Calu3 (cell line): ENCODE data around the gene CD68. TPM values are rescaled to one million over a fixed set of nuclear protein-coding genes. Genes with fewer than 3 reads are reported as not detected.

Source experiments
- BruUV-seq: library from RNA; stranded (reverse); fragments of 400-500 nt; replicated peaks from 2 replicates; lab custom pipeline; 2021; lab: Mats Ljungman, UMichigan
- CTCF ChIA-PET: fragments of 300-600 bp; sonication (Branson Sonifier 250); formaldehyde crosslinking; loops from one replicate; lab custom pipeline; 2022; ENCODE audit warnings: antibody characterized with exemption; lab: Charles Lee
- DNase-seq: peaks from one replicate; pipeline ENCODE4 v3.0.0; 2022
- H3K27ac Mint-ChIP-seq: one replicate; pipeline ENCODE4 v1.8.0; 2022; ENCODE audit warnings: mixed read lengths; ENCODE audit not compliant: unreplicated experiment
- H3K27me3 Mint-ChIP-seq: one replicate; pipeline ENCODE4 v1.8.0; 2022; ENCODE audit warnings: mixed read lengths; ENCODE audit not compliant: unreplicated experiment
- H3K36me3 Mint-ChIP-seq: one replicate; pipeline ENCODE4 v1.8.0; 2022; ENCODE audit warnings: mild to moderate bottlenecking, moderate library complexity, mixed read lengths; ENCODE audit not compliant: insufficient read depth, unreplicated experiment
- H3K4me1 Mint-ChIP-seq: one replicate; pipeline ENCODE4 v1.8.0; 2022; ENCODE audit warnings: mild to moderate bottlenecking, low read depth, mixed read lengths; ENCODE audit not compliant: unreplicated experiment
- H3K4me3 Mint-ChIP-seq: one replicate; pipeline ENCODE4 v1.8.0; 2022; ENCODE audit warnings: mild to moderate bottlenecking, low read depth, moderate library complexity, mixed read lengths; ENCODE audit not compliant: unreplicated experiment
- H3K9me3 Mint-ChIP-seq: one replicate; pipeline ENCODE4 v1.8.0; 2022; ENCODE audit warnings: low read depth, mixed read lengths; ENCODE audit not compliant: unreplicated experiment
- CTCF ChIP-seq: fragments of 200-600 bp; IDR thresholded peaks from one replicate; pipeline ENCODE4 v1.8.0; 2022; ENCODE audit warnings: antibody characterized with exemption; ENCODE audit not compliant: unreplicated experiment
- intact Hi-C: fragments of 100-400 bp; cut with micrococcal nuclease; formaldehyde crosslinking; loops from one replicate; pipeline ENCODE4 v1.10.0; 2022; ENCODE audit not compliant: unreplicated experiment
- total RNA-seq: library from RNA; stranded (reverse); gene quantifications from 2 replicates; pipeline ENCODE4 v1.2.3, GENCODE V29; 2022

Gene CD68
- total RNA-seq, 1 experiment from 2014 or later = 28.6 TPM

GRCh38 chr17:7538891-7539545, 40.4 kb upstream of the CD68 start:
- Mint-ChIP-seq H3K9me3 (peaks cover 3% of the 10 kb centered on the region), H3K27ac (no peak overlapping the region), H3K4me1 (no peaks in the 10 kb centered on the region), H3K36me3 (no peaks in the 10 kb centered on the region), H3K27me3 (peaks cover 7% of the 10 kb centered on the region), H3K4me3 (no peak overlapping the region)
- intact Hi-C loops = no loop called here
- no TSS peak for BruUV-seq
- TF ChIP-seq CTCF = no peak
- CTCF ChIA-PET = no interaction called here
- DNase-seq = no peak

DNA sequence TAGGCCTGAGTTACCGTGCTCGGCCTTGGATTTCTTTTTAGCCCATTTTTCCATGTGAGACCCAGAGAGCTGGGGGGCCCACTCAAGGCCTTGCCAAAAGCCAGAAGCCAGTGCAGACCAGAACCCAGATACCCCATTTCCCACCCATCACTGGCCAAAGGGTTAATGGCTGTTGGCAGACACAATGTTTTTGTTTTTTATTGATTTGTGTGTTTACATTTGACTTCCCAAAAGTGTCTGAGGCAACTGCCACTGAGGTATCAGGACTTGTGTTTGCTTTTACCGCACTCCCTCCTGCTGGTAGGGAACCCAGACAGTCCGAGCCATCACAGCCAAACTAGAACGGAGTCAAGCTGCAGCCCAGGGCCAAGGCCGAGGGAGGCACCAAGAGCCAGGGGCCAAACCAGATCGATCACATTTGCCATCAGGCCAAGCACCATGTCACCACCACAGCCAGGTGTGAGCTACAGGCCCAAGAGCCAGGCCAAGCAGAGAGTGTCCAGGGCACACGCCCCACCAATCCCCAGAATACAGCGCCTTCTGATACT, 38.3 kb upstream of the CD68 start:
- Mint-ChIP-seq H3K36me3 (no peaks in the 10 kb centered on the region), H3K4me1 (no peaks in the 10 kb centered on the region), H3K9me3 (peaks cover 3% of the 10 kb centered on the region), H3K27ac (no peak overlapping the region), H3K4me3 (no peak overlapping the region), H3K27me3 (peaks cover 7% of the 10 kb centered on the region)
- no TSS peak for BruUV-seq
- CTCF ChIA-PET = no interaction called here
- intact Hi-C loops = no loop called here
- TF ChIP-seq CTCF = no peak
- no peak for DNase-seq

DNA sequence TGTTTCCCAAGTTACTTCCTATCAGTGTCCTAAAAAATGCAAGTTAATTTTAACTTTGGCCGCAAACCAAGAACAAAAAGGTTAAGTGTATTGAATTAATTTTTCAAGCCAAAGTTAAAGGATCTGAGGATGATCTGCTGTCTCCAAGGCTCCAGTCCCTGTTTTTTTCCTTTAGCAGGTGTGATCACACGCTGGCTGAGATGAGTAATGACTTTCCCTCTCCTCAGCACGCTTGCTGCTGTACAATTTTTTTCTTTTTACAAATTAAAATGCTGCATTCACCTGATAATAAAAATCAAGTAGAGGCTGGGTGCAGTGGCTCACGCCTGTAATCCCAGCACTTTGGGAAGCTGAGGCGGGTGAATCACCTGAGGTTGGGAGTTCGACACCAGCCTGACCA, 34.5 kb upstream of the CD68 start:
- TF ChIP-seq CTCF = no peak
- Mint-ChIP-seq H3K27me3 (peaks cover 7% of the 10 kb centered on the region), H3K4me1 (peaks cover 9% of the 10 kb centered on the region), H3K27ac (no peak overlapping the region), H3K36me3 (no peaks in the 10 kb centered on the region), H3K4me3 (no peak overlapping the region), H3K9me3 (no peaks in the 10 kb centered on the region)
- BruUV-seq = no TSS peak
- CTCF ChIA-PET = no interaction called here
- intact Hi-C loops = no loop called here
- DNase-seq = no peak

GRCh38 chr17:7548585-7549400, 30.6 kb upstream of the CD68 start, which contains the start of gene TNFSF12:
Gene TNFSF12, plus strand, starts transcription at chr17:7549058. Its CDS starts 96 bp downstream, at chr17:7549154.
- intact Hi-C loops = no loop called here
- BruUV-seq = no TSS peak
- TF ChIP-seq CTCF = peak; percentile 23
- Mint-ChIP-seq H3K36me3 (peaks cover 6% of the 10 kb centered on the region), H3K27ac (no peak within 1 kb of the TSS), H3K9me3 (no peaks in the 10 kb centered on the region), H3K4me1 (peaks cover 16% of the 10 kb centered on the region), H3K27me3 (no peaks in the 10 kb centered on the region), H3K4me3 (peak within 1 kb of the TSS; percentile 71)
- CTCF ChIA-PET = interaction anchor here (1.5 kb wide), 1 partner anchor 9 kb away, joined by 4 read pairs; no protein-coding TSS in a partner anchor
- DNase-seq = peak; percentile 16
